Gastrocnemius medialis (tissue), 4 donors: ENCODE data around the gene KLHL29. TPM values are rescaled to one million over a fixed set of nuclear protein-coding genes. Genes with fewer than 3 reads are reported as not detected.

Experiments
- ATAC-seq, 2 donors: fragments of 150-250 bp; one replicate each; pipeline ENCODE4 v1.9.1; 2016
- DNase-seq, 2 donors: peaks; one replicate each; pipeline ENCODE4 v3.0.0-alpha.2; 2019
- H3K27ac ChIP-seq, 4 donors: fragments of 200-600 bp; sonication (generic); 1 replicate in 1 of 4; 2 replicates in 3 of 4; pipeline ENCODE4 v1.5.1; 2016 to 2018; ENCODE audit warnings: mild to moderate bottlenecking in 2 of 4, moderate library complexity in 1 of 4
- H3K27me3 ChIP-seq, 3 donors: fragments of 200-600 bp; sonication (generic) in 2 of 3; 1 replicate in 1 of 3; 2 replicates in 2 of 3; pipeline versions ENCODE4 v1.5.1 to v1.6.0; 2016 to 2019; ENCODE audit warnings: mild to moderate bottlenecking in 1 of 3, moderate library complexity in 1 of 3
- H3K36me3 ChIP-seq, 2 donors: fragments of 200-600 bp; sonication (generic) in 1 of 2; one replicate each; pipeline ENCODE4 v1.5.1; 2017 to 2018
- H3K4me1 ChIP-seq, 2 donors: fragments of 200-600 bp; sonication (generic) in 1 of 2; one replicate each; pipeline ENCODE4 v1.5.1; 2016 to 2017; ENCODE audit warnings: mild to moderate bottlenecking in 2 of 2
- H3K4me3 ChIP-seq, 4 donors: fragments of 200-600 bp; sonication (generic) in 3 of 4; 1 replicate in 1 of 4; 2 replicates in 3 of 4; pipeline ENCODE4 v1.5.1; 2016 to 2019; ENCODE audit warnings: mild to moderate bottlenecking in 2 of 4
- H3K9me3 ChIP-seq, 3 donors: fragments of 200-600 bp; sonication (generic) in 2 of 3; 1 replicate in 1 of 3; 2 replicates in 2 of 3; pipeline ENCODE4 v1.5.1; 2016 to 2019
- POLR2A ChIP-seq, 2 donors: fragments of 450-650 bp; IDR thresholded peaks; one replicate each; pipeline ENCODE4 v1.6.1; 2017; ENCODE audit warnings: antibody characterized with exemption in 2 of 2, mild to moderate bottlenecking in 2 of 2, moderate library complexity in 2 of 2
- in situ Hi-C, 4 donors: fragments of 200-750 bp; cut with MboI; loops; one replicate each; pipeline versions ENCODE4 v1.15.0 to v1.8.0; 2017; ENCODE audit warnings: low sequenced_read_pairs in 4 of 4
- intact Hi-C: fragments of 100-400 bp; cut with DNase I; formaldehyde crosslinking; loops from one replicate; pipeline ENCODE4 v1.15.1; 2023; ENCODE audit warnings: low total_unique reads
- total RNA-seq, 4 donors: library from RNA; depleted of rRNA; stranded (reverse); fragments of >200 nt; gene quantifications; one replicate each; pipeline versions ENCODE4 v1.1.0 to v1.2.3, GENCODE V29; 2016
- TF ChIP-seq, protein P1 (sequence below), 5 experiments: fragments of 450-650 bp in 3 of 5; fragments of 200-600 bp in 2 of 5; sonication (generic) in 2 of 5; IDR thresholded peaks in 4 of 5; conservative IDR thresholded peaks in 1 of 5; 1 replicate in 4 of 5; 2 replicates in 1 of 5; pipeline ENCODE4 v1.5.1; 2016 to 2019; ENCODE audit warnings: antibody characterized with exemption in 5 of 5, mild to moderate bottlenecking in 3 of 5, moderate library complexity in 3 of 5

Gene KLHL29
- total RNA-seq: 10 to 100 TPM in 2 of 4 donors, 1 to 10 TPM in 2; 4.3 to 24.9 (median 8.7) TPM

DNA sequence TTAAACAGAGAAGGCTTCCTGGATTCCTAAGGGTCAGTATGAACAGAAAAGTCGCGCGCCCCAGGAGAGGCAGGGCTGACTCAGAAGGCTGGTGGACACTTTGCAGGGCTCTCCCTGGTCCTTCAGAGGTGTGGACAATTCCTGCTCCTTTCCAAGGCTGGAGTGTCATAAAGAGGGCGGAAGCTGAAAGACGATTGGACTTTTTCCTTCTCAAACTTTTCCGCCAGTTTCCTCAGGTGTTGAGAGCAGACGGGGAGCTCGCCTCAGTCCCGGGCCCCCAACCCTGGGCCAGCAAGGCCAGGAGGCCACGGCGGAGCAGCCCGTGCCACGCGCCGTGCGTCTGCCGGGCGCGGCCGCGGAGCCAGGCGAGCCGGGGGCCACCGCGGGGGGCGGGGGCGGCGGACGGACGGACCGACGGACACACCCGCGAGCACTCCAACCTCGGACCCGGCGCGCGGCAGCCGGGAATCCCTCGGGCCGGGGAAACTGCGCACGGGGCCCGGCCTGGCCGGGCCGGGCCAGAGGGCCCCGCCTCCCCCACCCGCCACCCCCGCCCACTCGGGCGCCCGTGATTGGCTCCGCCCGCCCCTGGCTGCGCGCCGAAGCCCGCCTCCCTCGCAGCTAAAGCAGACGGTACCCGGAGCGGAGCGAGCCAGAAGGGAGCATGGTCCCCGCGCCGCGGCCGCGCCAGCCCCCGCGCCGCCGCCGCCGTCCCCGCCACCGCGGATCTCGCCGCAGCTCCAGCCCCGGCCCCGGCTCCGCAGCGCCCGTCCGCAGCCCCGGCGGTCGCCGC lies at the start of gene KLHL29:
Gene KLHL29 (plus strand): TSS at position 629 of the 793 bp plus-strand sequence. CDS start 177,018 bp downstream, outside the sequence.
- Histone ChIP-seq H3K9me3 (no peaks in the 10 kb centered on the region), H3K4me1 (peaks cover 7 to 22% of the 10 kb centered on the region in 2 donors), H3K4me3 (peak within 1 kb of the TSS; percentile 67 to 77 (median 74)), H3K36me3 (no peaks in the 10 kb centered on the region), H3K27ac (peak within 1 kb of the TSS; percentile 62 to 73 (median 70)), H3K27me3 (peaks cover 5 to 29% (median 14%) of the 10 kb centered on the region in 3 donors)
- in situ Hi-C loops: loop anchor here in 1 of 4 donors (25.0 kb wide), 1 partner anchor 378 kb away; no protein-coding TSS in a partner anchor
- DNase-seq (peak; percentile 80 to 83), ATAC-seq (peak; percentile 73 to 82)
- TF ChIP-seq POLR2A (IDR thresholded peaks at IDR 0.05): peak; percentile 72 to 73
- TF ChIP-seq, protein P1, sequence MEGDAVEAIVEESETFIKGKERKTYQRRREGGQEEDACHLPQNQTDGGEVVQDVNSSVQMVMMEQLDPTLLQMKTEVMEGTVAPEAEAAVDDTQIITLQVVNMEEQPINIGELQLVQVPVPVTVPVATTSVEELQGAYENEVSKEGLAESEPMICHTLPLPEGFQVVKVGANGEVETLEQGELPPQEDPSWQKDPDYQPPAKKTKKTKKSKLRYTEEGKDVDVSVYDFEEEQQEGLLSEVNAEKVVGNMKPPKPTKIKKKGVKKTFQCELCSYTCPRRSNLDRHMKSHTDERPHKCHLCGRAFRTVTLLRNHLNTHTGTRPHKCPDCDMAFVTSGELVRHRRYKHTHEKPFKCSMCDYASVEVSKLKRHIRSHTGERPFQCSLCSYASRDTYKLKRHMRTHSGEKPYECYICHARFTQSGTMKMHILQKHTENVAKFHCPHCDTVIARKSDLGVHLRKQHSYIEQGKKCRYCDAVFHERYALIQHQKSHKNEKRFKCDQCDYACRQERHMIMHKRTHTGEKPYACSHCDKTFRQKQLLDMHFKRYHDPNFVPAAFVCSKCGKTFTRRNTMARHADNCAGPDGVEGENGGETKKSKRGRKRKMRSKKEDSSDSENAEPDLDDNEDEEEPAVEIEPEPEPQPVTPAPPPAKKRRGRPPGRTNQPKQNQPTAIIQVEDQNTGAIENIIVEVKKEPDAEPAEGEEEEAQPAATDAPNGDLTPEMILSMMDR (IDR thresholded peaks at IDR 0.05 in 4 of 5, conservative IDR thresholded peaks at IDR 0.05 in 1 of 5): no peak
- intact Hi-C loops: loop anchor here (2.0 to 10.0 kb wide), 5 partner anchors 42 to 373 kb away; no protein-coding TSS in a partner anchor

DNA sequence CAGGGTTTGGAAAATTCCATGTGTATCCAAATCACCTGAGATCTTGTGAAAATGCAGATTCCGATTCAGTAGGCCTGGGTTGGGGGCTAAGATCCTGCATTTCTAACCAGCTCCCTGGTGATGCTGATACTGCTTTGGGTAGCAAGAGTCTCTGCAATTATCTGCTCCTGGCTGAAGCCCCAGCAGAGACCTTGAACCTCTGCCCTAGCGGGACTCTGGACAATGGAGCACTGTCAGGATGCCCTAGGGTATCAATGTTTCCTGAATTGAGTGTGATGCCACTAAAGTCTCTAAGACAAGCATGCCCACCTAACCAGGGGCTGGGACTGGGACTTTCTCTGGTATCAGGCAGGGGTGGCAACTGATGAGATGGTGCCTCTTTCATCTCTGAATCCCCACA lies 49.4 kb upstream of the KLHL29 start:
- H3K4me3 ChIP-seq: no peak overlapping the region
- in situ Hi-C loops: no loop called here
- H3K27ac ChIP-seq: no peak overlapping the region
- H3K36me3 ChIP-seq: no peaks in the 10 kb centered on the region
- no peak for TF ChIP-seq POLR2A (IDR thresholded peaks at IDR 0.05)
- TF ChIP-seq, protein P1 (IDR thresholded peaks at IDR 0.05 in 4 of 5, conservative IDR thresholded peaks at IDR 0.05 in 1 of 5): no peak
- no peak for ATAC-seq
- DNase-seq: no peak
- no peaks in the 10 kb centered on the region for H3K9me3 ChIP-seq
- intact Hi-C loops: no loop called here
- H3K4me1 ChIP-seq: no peaks in the 10 kb centered on the region
- H3K27me3 ChIP-seq: no peaks in the 10 kb centered on the region

DNA sequence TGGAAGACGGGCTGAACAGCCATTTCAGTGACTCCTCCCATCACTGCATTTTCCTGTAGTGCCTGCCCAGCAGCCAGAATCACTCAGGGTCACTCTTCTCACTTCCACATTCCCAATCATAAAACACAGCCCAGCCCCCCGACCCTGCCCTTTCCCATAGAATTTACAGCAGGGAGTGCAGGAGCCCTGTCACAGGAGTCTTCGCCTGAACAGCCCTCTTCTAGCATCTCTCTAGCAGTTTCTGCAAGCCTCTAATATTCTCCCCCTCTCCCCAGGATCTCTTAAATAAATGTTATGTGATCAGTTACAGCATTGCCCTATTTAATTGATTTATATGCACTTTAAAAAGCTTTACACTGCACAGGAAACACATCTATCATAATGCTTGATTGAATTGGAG lies 42.9 kb upstream of the KLHL29 start:
- ATAC-seq (no peak), DNase-seq (no peak)
- Histone ChIP-seq H3K4me3 (no peak overlapping the region), H3K27ac (no peak overlapping the region), H3K9me3 (no peaks in the 10 kb centered on the region), H3K27me3 (no peaks in the 10 kb centered on the region), H3K4me1 (no peaks in the 10 kb centered on the region), H3K36me3 (no peaks in the 10 kb centered on the region)
- intact Hi-C loops (no loop called here), in situ Hi-C loops (no loop called here)
- TF ChIP-seq POLR2A (IDR thresholded peaks at IDR 0.05): no peak
- TF ChIP-seq, protein P1 (IDR thresholded peaks at IDR 0.05 in 4 of 5, conservative IDR thresholded peaks at IDR 0.05 in 1 of 5): no peak

DNA sequence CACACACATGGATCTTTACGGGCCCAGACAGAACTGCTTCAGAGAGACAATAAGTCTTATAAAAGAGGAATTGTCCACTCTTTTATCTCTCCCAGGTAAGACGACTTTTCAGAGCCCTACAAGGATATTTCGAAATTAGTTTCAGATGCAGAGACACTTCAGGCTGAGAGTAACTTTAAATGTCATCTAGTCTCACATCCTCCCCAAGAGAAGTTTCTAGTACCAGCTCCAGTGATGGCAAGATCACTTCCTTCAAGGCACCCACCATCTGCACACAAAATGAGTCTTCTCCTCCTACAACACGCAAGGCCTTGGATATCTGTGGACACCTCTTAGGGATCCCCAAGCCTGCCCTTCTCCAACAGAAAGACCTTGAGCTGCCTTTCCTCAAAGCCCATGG lies 39.0 kb upstream of the KLHL29 start:
- peaks cover under 1 to 3% of the 10 kb centered on the region in 2 donors for H3K4me1 ChIP-seq
- no peak overlapping the region for H3K27ac ChIP-seq
- ATAC-seq: no peak
- in situ Hi-C loops: no loop called here
- H3K9me3 ChIP-seq: no peaks in the 10 kb centered on the region
- no peaks in the 10 kb centered on the region for H3K27me3 ChIP-seq
- intact Hi-C loops: no loop called here
- no peaks in the 10 kb centered on the region for H3K36me3 ChIP-seq
- DNase-seq: no peak
- H3K4me3 ChIP-seq: no peak overlapping the region
- TF ChIP-seq, protein P1 (IDR thresholded peaks at IDR 0.05 in 4 of 5, conservative IDR thresholded peaks at IDR 0.05 in 1 of 5): no peak
- no peak for TF ChIP-seq POLR2A (IDR thresholded peaks at IDR 0.05)
